ENCODE data around the gene UCKL1.

UCKL1 gene

GRCh38 chr20:63980806-63981728, 24.9 kb upstream of the UCKL1 start, which contains the start of gene PRPF6:
PRPF6 (plus strand) TSS chr20:63981132; CDS start chr20:63981246, 114 bp downstream.
- DNase-seq (ENCODE audit: insufficient read length, low spot score) (peak; percentile 94), FAIRE-seq (no peak)
- peak; percentile 83 for TF ChIP-seq CTCF (IDR thresholded peaks at IDR 0.05; ENCODE audit: insufficient read depth, missing control alignments)

GRCh38 chr20:63980317-63980805, 24.1 kb upstream of the UCKL1 start:
- TF ChIP-seq CTCF (IDR thresholded peaks at IDR 0.05; ENCODE audit: insufficient read depth, missing control alignments) = no peak
- DNase-seq (ENCODE audit: insufficient read length, low spot score) (no peak), FAIRE-seq (no peak)

GRCh38 chr20:63979557-63980316, 23.5 kb upstream of the UCKL1 start, which contains the start of gene SAMD10:
SAMD10 (minus strand) TSS chr20:63979642; CDS start chr20:63979467, 175 bp downstream.
- FAIRE-seq (no peak), DNase-seq (ENCODE audit: insufficient read length, low spot score) (no peak)
- TF ChIP-seq CTCF (IDR thresholded peaks at IDR 0.05; ENCODE audit: insufficient read depth, missing control alignments) = no peak

GRCh38 chr20:63979229-63979556, 23.0 kb upstream of the UCKL1 start:
- no peak for FAIRE-seq
- DNase-seq (ENCODE audit: insufficient read length, low spot score) = no peak
- TF ChIP-seq CTCF (IDR thresholded peaks at IDR 0.05; ENCODE audit: insufficient read depth, missing control alignments) = no peak

- TF ChIP-seq CTCF (IDR thresholded peaks at IDR 0.05; ENCODE audit: insufficient read depth, missing control alignments) = no peak
- DNase-seq (ENCODE audit: insufficient read length, low spot score) = no peak
- no peak for FAIRE-seq
Observed at GRCh38 chr20:63978319-63979228, 22.4 kb upstream of the UCKL1 start.

- TF ChIP-seq CTCF (IDR thresholded peaks at IDR 0.05; ENCODE audit: insufficient read depth, missing control alignments) = no peak
- peak; percentile 3 for DNase-seq (ENCODE audit: insufficient read length, low spot score)
- no peak for FAIRE-seq
Observed at GRCh38 chr20:63977739-63978276, 21.6 kb upstream of the UCKL1 start.
